Activated naive CD8-positive, alpha-beta T cell treated with anti-CD3 and anti-CD28 coated beads, Interleukin-2, amount 50 U/mL, for 24 hours (primary cell): ENCODE measurements around the gene WWOX.
A peak's percentile ranks its signal among the peaks of the same experiment; 100 is the strongest.

Experiments used
- ATAC-seq: fragments of 150-1000 bp; cut with Tn5 transposase; one replicate; pipeline ENCODE4 v1.10.0; 2021
- DNase-seq: peaks from one replicate; pipeline ENCODE4 v3.0.0; 2021
- H3K27ac Mint-ChIP-seq: one replicate; pipeline ENCODE4 v1.8.0; 2021; ENCODE audit warnings: mild to moderate bottlenecking, mixed read lengths
- H3K27me3 Mint-ChIP-seq: one replicate; pipeline ENCODE4 v1.8.0; 2021; ENCODE audit warnings: mixed read lengths
- H3K36me3 Mint-ChIP-seq: one replicate; pipeline ENCODE4 v1.8.0; 2021; ENCODE audit warnings: low read depth, mixed read lengths
- H3K4me1 Mint-ChIP-seq: one replicate; pipeline ENCODE4 v1.8.0; 2021; ENCODE audit warnings: mixed read lengths
- H3K4me3 Mint-ChIP-seq: one replicate; pipeline ENCODE4 v1.8.0; 2021; ENCODE audit warnings: mild to moderate bottlenecking, moderate library complexity, mixed read lengths
- H3K9me3 Mint-ChIP-seq: one replicate; pipeline ENCODE4 v1.8.0; 2021; ENCODE audit warnings: mixed read lengths

The WWOX gene

DNA sequence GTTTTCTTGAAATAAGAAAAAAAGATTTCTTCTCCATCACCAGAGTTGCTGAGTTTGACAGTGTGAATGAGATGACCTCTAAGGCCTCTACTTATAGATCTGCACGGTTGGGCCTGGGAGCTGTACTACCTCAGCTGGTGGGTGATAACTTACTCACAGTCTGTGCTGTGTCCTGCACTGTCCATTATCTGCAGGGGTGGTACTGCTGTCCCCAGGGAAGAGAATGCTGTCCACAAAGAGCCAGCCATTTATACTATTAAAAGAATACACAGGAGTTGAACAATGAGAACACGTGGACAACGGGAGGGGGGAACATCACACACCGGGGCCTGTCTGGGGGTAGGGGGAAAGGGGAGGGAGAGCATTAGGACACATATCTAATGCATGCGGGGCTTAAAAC lies 655.3 kb downstream of the WWOX start:
- ATAC-seq = no peak

DNA sequence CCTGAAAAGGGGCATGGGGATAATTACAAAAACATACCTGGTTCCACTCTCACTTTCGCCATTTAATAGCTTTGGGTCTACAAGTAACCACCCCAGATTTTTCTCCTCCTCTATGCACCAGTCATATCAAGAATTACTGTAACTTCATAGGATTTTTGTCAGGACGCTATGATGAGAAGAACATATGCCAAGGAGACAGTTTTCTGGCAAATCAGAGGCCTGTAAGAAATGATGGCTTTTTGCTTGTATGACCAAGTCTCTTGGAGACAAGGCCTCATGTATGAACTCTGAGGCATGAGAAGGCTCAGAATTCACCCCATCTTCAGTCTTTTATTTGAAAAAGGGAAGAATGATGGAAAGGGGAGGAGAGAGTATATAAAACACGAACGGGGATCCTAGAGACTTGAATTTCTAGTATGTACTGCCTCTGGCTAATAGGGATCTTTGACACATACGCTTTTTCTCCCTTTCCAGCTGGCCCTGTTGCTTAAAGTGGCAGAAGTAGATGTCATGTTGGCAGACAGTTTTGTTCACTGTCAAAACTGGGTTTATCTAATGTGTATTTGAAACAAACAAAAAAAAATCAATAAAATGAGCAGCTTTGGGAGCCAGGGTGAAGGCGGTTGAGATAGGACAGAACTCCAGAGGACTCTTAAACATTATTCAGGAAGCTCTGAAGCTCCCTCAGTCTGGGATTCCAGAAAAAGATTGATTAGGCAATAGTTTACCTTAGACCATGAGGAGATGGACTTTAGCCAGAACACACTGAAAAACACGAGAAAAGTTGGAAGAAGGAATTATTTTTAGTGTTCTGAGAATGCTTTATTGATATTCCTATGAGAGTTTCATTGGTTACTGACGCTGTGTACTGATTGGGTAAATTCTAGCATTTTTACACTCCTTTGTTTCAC lies 656.6 kb downstream of the WWOX start:
- Mint-ChIP-seq H3K27me3 (no peaks in the 10 kb centered on the region), H3K36me3 (peaks cover 3% of the 10 kb centered on the region), H3K27ac (no peak overlapping the region), H3K4me3 (no peak overlapping the region), H3K4me1 (peaks cover 5% of the 10 kb centered on the region), H3K9me3 (peaks cover 5% of the 10 kb centered on the region)
- DNase-seq (no peak), ATAC-seq (no peak)

More for the DNA sequence above, 655.3 kb downstream of the WWOX start:
- H3K9me3 Mint-ChIP-seq = peaks cover 5% of the 10 kb centered on the region
- no peaks in the 10 kb centered on the region for H3K27me3 Mint-ChIP-seq
- no peak for DNase-seq
- H3K4me3 Mint-ChIP-seq = no peak overlapping the region
- H3K36me3 Mint-ChIP-seq = peaks cover 3% of the 10 kb centered on the region
- H3K27ac Mint-ChIP-seq = no peak overlapping the region
- peaks cover 16% of the 10 kb centered on the region for H3K4me1 Mint-ChIP-seq

DNA sequence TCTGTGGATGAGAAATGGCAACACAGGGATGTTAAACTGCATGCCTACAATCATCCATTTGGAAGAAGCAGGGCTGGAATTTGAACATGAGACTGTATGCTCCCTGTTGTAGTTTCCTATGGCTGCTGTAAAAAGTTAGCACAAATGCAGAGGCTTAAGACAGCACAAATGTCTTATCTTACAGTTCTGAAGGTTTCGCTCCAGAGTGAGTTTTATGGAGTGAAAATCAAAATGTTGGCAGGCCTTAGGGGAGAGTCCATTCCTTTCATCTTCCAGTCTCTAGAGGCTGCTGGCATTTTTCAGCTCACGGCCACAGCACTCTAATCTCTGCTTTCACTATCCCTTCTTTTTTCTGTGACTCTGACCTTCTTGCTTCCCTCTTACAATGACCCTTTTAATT lies 660.1 kb downstream of the WWOX start:
- Mint-ChIP-seq H3K4me1 (no peaks in the 10 kb centered on the region), H3K36me3 (peaks cover 3% of the 10 kb centered on the region), H3K27me3 (no peaks in the 10 kb centered on the region), H3K27ac (no peak overlapping the region), H3K4me3 (no peak overlapping the region), H3K9me3 (peaks cover 5% of the 10 kb centered on the region)
- DNase-seq (no peak), ATAC-seq (no peak)

DNA sequence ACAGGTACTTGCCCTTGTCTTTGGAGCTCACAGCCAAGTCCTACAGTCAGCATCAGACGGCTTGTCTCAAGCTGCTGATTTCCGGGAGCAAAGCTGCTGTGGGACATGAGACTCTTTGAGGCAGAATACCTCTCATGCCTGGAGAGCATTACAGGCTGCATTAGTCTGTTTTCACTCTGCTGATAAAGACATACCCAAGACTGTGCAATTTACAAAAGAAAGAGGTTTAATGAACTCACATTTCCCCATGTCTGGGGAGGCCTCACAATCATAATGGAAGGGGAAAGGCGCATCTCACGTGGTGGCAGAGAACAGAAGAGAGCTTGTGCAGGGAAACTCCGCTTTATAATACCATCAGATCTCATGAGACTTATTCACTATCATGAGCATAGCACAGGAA lies 661.2 kb downstream of the WWOX start:
- peaks cover 3% of the 10 kb centered on the region for H3K36me3 Mint-ChIP-seq
- no peak overlapping the region for H3K27ac Mint-ChIP-seq
- peaks cover under 1% of the 10 kb centered on the region for H3K4me1 Mint-ChIP-seq
- DNase-seq = no peak
- H3K4me3 Mint-ChIP-seq = no peak overlapping the region
- no peak for ATAC-seq
- peaks cover 5% of the 10 kb centered on the region for H3K9me3 Mint-ChIP-seq
- no peaks in the 10 kb centered on the region for H3K27me3 Mint-ChIP-seq

DNA sequence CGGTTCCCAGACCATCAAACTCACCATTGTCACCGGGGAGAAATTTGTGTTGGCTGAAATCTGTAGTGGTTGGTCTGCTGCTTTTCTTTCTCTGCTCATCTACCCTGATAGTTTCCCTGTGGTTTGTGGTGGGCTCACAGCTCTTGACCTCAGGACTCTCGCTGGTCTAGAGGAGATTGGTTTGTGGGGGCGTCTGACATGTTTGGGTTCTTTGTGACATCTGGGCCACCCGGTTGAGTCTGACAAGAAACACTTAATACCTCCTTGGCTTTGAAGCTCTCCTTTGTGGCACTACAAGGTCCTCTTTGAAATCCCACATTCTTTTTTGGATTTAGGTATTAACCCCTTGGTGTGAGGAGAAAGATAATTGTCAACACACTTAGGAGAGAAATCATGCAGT lies 662.0 kb downstream of the WWOX start:
- Mint-ChIP-seq H3K27me3 (no peaks in the 10 kb centered on the region), H3K36me3 (peaks cover 3% of the 10 kb centered on the region), H3K4me1 (peaks cover 3% of the 10 kb centered on the region), H3K27ac (no peak overlapping the region), H3K4me3 (no peak overlapping the region), H3K9me3 (peaks cover under 1% of the 10 kb centered on the region)
- DNase-seq (peak; percentile 26), ATAC-seq (peak; percentile 72)

DNA sequence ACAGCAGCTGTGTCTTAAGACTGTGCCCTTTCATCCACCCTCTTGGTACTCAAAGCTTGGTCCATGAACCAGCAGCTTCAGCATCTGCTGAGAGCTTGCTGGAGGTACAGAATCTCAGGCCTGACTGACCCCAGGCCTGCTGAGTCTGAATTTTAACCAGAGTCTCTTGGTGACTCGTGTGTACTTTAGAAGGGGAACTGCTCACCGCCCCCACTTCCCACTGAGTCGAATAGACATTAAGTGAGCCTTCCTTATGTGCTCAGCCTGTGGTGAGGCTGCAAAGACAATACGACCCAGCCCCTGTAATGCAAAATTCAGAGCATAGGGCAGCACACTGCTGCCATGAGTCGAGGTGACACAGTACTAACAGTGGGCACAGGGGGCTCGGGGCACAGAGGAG lies 662.8 kb downstream of the WWOX start:
- Mint-ChIP-seq H3K9me3 (no peaks in the 10 kb centered on the region), H3K36me3 (no peaks in the 10 kb centered on the region), H3K4me3 (no peak overlapping the region), H3K27ac (peak overlapping the region; percentile 46), H3K27me3 (no peaks in the 10 kb centered on the region), H3K4me1 (peaks cover 3% of the 10 kb centered on the region)
- peak; percentile 66 for ATAC-seq
- DNase-seq = peak; percentile 23

DNA sequence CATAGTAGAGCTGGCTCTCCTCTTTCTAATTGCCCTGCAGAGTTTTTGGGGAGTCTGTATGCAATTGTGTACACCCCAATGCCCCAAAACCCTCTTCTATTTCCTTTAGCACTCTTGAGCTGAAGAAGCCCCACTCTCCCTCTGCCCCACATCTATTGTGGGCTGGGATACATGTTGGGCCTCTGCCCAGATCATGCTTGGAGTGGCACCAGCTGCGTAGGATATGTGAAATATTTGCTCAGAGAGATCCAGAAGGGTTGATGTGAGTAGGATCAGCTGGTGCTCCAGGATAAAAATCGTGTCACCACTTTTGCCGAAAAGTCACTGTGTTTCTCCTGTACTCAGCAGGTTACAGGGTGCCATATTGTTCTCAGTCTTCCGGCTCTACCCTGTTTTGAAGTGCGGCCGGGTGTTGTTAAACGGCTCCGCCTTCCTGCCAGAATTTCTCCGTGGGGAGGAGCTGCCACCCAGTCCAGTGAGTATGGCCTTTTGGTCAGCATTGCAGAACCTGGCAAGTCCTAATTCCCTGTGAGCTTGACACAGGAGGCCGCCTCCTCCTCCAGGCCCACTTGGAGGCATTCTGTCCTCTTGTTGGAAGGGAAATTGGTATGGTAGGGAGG lies 664.5 kb downstream of the WWOX start:
- ATAC-seq = no peak
- no peaks in the 10 kb centered on the region for H3K9me3 Mint-ChIP-seq
- peaks cover 8% of the 10 kb centered on the region for H3K4me1 Mint-ChIP-seq
- no peaks in the 10 kb centered on the region for H3K36me3 Mint-ChIP-seq
- no peak overlapping the region for H3K4me3 Mint-ChIP-seq
- H3K27ac Mint-ChIP-seq = no peak overlapping the region
- no peak for DNase-seq
- no peaks in the 10 kb centered on the region for H3K27me3 Mint-ChIP-seq

DNA sequence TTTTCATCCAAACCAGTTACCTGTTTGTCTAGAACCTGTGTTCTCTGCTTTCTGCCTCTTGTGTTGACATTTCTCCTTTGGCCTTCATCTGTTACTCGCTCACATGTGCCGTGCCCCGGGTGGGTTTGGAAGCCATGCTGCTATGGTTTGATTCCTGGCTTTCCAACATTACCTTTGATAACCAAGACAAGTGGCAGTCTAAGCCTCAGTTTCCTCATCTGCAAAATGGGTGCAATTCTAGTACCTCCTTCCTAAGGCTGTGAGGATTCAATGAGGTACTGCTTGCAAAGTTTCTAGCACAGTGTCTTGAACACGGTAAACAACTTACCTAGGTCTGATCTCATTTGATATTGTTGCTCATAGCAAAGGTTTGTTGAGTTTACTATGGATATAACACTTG lies 665.0 kb downstream of the WWOX start:
- Mint-ChIP-seq H3K4me1 (peaks cover 11% of the 10 kb centered on the region), H3K9me3 (no peaks in the 10 kb centered on the region), H3K4me3 (no peak overlapping the region), H3K27ac (no peak overlapping the region), H3K27me3 (no peaks in the 10 kb centered on the region), H3K36me3 (no peaks in the 10 kb centered on the region)
- ATAC-seq (no peak), DNase-seq (no peak)

DNA sequence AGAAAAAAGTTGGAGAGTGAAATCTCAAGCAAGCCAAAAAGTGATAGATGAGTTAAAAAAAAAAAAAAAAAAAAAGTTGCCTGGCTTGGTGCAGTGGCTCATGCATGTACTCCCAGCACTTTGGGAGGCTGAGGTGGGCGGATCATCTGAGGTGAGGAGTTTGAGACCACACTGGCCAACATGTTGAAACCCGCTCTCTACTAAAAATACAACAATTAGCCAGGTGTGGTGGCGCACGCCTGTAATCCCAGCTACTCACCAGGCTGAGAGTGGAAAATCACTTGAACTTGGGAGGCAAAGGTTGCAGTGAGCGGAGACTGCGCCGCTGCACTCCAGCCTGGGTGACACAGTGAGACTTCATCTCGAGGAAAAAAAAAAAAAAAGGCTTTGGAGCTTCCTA lies 668.8 kb downstream of the WWOX start:
- no peak for ATAC-seq
- Mint-ChIP-seq H3K36me3 (no peaks in the 10 kb centered on the region), H3K4me3 (no peak overlapping the region), H3K4me1 (peaks cover 21% of the 10 kb centered on the region), H3K9me3 (no peaks in the 10 kb centered on the region), H3K27ac (peak overlapping the region; percentile 46), H3K27me3 (peaks cover 7% of the 10 kb centered on the region)
- DNase-seq = no peak

DNA sequence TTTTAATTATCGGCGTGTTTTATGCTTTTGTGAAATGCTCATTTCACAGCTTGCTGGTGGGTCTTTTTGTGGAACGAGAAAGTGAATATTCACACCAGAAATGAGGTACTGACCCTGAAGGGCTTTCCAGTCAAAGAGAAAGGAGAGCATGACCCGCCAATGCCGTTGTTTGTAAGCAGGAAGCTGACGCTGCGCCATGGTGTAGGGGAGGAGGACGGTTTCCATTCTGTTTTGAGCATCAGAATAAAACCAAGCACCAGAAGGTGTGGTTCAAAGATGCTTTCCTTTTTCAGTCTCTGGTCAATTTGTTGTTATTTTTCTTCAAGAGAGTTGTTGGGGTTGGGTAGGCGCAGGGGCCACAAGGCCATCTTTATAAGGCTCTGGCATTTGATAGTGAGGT lies 669.3 kb downstream of the WWOX start:
- ATAC-seq (peak; percentile 67), DNase-seq (peak; percentile 23)

DNA sequence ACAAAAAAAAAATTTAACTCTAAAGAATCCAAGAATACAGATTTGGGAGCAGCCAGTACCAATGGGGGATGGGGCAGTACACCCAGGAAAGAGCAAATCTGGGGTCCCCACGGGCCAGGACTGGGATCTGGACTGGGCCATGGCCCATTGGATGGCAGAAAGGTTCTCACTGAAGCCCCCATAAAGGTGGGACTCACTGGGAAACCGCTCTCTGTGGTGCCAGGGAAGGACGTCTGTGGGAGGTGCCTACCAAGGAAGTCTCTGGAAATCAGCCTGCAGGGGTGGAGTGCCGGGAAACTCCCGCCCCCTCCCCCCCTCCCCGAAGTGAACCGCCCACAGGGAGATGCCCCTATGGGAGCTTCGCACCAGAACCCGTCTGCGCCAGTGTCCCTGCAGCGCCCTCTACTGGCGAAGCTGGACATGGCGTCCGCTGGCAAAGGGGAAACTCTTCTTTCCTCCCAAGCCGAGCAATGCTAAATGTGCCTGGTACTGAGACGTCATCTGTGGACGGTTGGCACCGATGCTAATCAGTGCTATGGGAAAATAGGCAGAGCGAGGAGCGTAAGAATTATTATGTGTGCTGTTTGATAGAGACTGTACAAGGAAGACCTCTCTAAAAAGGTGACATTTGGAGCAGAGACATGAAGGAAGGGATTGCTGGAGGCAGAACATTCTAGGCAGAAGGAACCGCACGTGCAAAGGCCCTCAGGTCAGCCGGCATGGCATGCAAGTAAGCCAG lies 671.1 kb downstream of the WWOX start:
- ATAC-seq (peak; percentile 45), DNase-seq (peak; percentile 83)
- Mint-ChIP-seq H3K9me3 (no peaks in the 10 kb centered on the region), H3K27me3 (peaks cover 7% of the 10 kb centered on the region), H3K4me3 (no peak overlapping the region), H3K27ac (no peak overlapping the region), H3K36me3 (no peaks in the 10 kb centered on the region), H3K4me1 (peaks cover 36% of the 10 kb centered on the region)

More for the DNA sequence above, 669.3 kb downstream of the WWOX start:
- Mint-ChIP-seq H3K27me3 (peaks cover 7% of the 10 kb centered on the region), H3K9me3 (no peaks in the 10 kb centered on the region), H3K27ac (peak overlapping the region; percentile 46), H3K4me1 (peaks cover 26% of the 10 kb centered on the region), H3K4me3 (no peak overlapping the region), H3K36me3 (no peaks in the 10 kb centered on the region)

DNA sequence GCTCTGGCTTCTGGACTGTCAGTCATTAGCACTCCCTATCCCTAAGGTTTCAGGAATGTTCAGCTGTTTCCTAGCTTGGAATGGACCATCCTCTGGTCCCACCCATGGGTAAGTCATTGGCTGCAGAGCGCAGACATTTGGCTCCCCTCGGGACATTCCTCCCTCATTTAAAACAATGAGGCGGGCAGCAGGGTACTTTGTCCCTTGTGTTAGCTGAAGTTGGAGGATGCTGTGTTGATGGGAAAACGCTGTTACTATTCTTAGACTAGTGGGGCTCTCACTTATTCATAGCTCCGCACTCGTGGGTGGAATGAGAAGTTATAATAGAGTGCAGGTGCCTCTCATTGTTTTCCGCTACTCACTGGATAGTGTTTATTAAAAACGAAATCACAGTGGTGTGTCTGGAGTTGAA lies 673.8 kb downstream of the WWOX start:
- no peak overlapping the region for H3K4me3 Mint-ChIP-seq
- peaks cover 38% of the 10 kb centered on the region for H3K4me1 Mint-ChIP-seq

DNA sequence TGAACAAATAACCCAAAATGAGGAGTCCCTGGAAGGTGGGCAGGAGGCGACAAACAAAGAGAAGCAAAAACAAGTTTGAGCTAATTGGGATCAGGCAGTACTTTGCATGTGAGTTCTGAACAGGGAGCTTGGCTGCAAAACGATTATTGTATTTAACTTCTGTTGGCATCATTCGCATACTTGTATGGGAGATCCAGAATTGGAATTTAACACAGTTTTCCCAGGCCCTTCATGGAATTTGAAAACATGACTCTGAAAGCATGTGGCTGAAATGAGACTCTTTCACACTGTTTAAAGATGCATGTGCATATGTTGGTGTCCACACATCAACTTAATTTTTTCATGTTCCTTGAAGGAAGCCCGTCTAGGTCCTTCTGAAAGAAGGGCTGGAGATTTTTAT lies 674.3 kb downstream of the WWOX start:
- no peak overlapping the region for H3K4me3 Mint-ChIP-seq
- H3K9me3 Mint-ChIP-seq = no peaks in the 10 kb centered on the region
- DNase-seq = no peak
- H3K4me1 Mint-ChIP-seq = peaks cover 42% of the 10 kb centered on the region
- ATAC-seq = no peak
- peak overlapping the region; percentile 76 for H3K27ac Mint-ChIP-seq
- no peaks in the 10 kb centered on the region for H3K36me3 Mint-ChIP-seq
- H3K27me3 Mint-ChIP-seq = peaks cover 7% of the 10 kb centered on the region

More for the DNA sequence above, 673.8 kb downstream of the WWOX start:
- Mint-ChIP-seq H3K27me3 (peaks cover 7% of the 10 kb centered on the region), H3K9me3 (no peaks in the 10 kb centered on the region), H3K36me3 (no peaks in the 10 kb centered on the region), H3K27ac (peak overlapping the region; percentile 76)
- ATAC-seq (no peak), DNase-seq (no peak)

DNA sequence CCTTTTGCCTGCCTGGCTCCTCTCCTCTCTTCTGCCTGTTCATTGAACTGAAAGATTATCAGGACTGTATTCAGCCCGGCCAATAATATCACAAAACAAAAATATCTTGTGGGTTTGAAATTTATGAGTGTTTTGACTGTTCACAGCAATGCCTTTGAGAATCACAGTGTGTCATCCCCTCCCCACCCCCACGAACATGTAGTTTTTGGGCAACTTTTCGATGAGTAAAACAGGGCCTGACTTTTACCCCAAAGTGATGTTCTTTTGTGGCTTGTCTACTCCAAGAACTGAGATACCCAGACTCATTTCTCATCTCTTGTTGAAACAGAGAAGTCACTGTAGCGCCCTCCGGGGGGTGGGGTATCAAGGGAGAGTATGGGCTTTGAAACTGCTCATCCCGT lies 675.7 kb downstream of the WWOX start:
- Mint-ChIP-seq H3K9me3 (no peaks in the 10 kb centered on the region), H3K36me3 (no peaks in the 10 kb centered on the region), H3K27me3 (peaks cover 7% of the 10 kb centered on the region), H3K4me3 (no peak overlapping the region), H3K27ac (peak overlapping the region; percentile 62), H3K4me1 (peaks cover 41% of the 10 kb centered on the region)
- ATAC-seq (peak; percentile 55), DNase-seq (peak; percentile 32)
